Measurements from ENCODE around the gene JADE2.
"Not testable (repeated sequence)": the region's sequence is repeated elsewhere in the genome, so short reads cannot be mapped to it uniquely, and the experiment has no call there.

Gene JADE2

GRCh38 chr5:134508521-134509195 is 16.8 kb upstream of the JADE2 start:
- DNase-seq, result no peak

GRCh38 chr5:134509308-134510040 is 16.0 kb upstream of the JADE2 start:
- peak; percentile 49 for DNase-seq

DNA sequence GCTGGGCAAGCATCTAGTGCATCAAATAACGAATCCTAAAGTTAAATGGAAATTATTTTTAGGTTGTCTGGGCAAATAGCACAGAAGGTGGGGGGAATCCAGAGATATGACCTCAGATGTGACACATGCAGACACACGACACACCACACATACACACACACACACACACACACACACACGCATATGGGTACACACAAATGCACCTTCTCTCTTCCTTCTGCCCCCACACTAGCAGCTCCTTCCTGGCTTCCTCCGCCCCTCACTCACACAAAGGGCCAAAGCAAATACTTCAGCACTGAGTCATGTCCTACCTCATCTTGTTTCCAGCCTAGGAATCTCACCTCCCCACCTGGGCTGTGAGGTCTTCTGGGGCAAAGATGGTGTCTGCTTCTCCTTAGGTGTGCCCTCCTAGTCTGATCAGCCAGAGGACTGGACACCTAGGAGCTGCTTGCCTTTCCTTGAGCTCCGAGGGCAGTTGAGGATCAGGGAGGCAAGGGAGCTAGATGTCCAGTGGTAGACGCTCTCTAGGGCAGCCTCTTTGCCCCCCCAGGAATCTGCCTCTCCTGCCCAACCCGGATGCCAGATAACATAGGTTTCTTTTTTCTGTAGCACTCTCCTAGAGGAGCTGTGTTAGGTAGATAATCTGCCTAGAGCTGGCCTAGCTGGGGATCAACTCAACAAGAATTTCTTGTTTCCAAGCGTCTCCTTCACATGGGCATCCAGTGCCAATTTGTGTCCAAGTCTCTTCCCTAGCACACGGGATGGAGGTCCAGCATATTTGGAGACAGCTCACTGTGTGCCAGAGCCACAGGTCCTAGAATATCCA is 14.3 kb upstream of the JADE2 start:
- peak; percentile 11 for DNase-seq

DNA sequence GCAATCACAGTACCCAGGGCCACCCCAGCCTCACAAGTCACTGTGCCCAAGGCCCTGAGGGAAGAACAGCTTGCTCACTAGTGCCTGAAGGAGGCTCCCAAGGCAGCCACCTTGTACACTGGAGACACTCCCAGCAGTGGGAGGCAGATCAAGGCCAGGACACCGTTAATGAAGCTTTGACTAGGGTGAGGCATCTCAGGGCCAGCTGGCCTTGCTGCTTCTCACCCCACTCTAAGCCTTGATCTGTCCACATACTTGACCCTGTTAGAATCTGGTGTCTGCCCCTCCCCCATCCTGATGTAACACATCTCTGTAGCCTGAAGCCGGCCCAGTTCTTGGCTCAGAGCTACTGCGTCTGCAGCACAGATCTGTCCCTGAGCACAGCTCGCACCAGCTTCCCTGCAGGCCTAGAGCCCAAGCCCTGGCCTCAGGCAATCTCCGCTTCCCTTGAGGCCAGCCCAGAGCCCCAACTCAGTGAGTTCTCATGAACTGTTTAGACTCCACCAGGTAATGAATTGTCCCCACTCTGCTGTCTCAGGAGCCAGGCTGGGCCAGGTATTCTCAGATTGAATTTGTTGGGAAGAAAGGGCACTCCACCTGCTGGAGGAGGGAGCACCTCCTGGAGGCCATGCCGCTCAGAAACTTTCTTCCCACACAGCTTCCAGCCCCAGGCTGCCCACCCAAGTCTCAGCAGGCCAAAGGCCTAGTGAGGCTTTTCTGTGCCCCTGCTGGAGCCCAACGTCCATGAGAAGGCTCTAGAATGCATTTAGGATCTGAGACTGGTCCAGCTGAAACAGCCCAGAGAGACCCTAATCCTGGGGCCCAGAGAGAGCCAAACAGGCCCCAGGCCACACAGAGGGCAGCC is 13.4 kb upstream of the JADE2 start:
- DNase-seq, result no peak

DNA sequence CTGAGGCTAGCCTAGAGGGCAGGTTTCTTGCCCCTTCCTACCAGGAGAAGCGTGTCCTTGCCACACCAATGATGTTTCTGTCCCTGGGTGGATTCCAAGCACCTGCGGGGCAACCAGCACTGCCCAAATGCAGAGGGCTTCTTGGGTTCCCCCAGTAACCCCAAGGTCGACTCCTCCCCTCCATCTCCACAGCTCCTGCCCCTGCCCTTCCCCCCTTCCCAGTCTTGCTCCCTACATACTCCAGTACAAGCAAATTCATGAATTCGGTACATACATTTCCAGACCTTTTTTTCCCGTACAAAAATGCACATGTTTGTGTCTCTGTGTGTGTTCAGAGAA is 12.8 kb upstream of the JADE2 start:
- DNase-seq, result no peak

DNA sequence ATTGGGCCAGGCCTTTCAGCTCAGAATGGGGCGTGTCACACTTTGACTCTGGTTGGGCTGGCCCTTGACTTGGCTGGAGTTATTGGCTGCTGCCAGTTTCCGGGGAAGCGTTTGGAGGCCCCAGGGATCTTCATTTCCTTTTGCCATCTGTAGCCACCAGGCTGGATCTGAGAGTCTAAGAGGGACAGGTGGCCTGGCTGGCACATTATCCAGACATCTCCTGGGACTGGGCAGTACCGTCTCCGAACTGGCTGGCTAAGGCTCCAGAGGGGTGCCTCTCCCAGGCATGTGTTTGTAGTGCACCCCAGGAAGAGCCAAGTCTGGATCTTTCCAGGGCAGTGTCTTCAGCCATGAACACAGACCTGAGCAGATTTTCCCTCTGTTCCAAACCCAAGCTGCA is 9.7 kb upstream of the JADE2 start:
- no peak for DNase-seq

GRCh38 chr5:134516984-134517383 is 8.5 kb upstream of the JADE2 start:
- not testable (repeated sequence) for DNase-seq

GRCh38 chr5:134517553-134517952 is 7.9 kb upstream of the JADE2 start:
- DNase-seq, result no peak

DNA sequence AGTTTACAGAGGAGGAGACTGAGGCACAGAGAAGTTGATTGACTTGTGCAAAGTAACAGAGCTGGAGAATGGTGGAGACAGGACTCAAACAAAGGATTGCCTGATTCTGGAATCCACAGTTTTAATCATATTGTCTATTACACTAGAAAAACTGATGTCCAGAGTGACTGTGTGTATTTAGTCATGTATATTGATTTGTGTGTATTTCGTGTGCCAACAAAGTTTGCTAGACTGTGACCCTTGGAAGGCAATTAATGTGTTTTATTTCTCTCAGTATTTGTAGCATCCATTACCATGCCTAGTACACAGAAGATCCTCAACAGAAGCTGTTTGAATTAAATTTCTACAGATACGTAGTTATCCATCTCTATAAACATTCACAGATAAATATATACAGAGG is 5.5 kb upstream of the JADE2 start:
- no peak for DNase-seq

DNA sequence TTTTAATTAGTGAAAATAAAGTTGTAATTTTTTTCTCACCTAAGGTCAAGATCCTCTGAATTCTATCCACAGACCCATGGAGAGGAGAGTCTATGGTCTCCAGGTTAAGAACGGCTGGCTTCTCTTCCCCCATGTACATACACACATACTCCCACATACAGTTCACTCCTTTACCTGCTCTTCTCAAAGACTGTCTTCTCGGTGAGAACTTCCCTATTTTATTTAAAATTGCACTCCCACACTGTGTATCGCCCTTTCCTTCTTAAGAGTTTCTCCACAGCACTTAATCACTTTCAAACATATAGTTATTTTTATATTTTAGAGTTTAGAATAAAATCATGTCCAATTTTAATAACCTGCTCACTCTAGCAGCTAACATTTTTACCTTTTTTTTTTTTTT is 3.6 kb upstream of the JADE2 start:
- peak; percentile 11 for DNase-seq

- DNase-seq, result no peak
Observed at GRCh38 chr5:134523543-134524271, 1.8 kb upstream of the JADE2 start.

DNA sequence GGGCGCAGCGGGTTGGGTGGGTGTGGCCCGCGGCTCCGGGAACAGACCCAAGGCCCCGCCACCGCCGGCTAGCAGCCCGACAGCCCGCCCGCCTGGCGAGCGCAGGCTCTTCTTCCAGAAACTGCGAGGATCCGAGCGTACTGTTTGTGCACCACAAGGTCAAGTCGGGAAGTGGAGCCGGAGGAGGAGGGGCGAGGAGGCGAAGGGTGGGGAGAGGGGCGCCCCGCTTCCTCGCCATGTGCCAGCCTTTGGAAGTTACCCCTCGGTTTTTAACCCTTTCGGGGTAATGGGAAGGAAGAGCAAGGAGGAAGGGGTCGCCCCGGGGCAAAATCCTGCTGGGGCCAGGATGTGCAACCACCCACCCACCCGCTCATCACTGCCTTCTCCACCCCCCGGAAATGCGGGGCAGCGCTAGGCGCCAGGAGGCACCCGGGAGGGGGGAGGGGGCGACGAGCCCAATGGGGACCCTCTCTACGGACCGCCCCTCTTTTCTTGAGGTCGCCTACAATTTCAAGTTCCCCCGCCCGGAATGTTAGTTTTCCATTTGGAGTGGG is 1.1 kb upstream of the JADE2 start:
- peak; percentile 39 for DNase-seq

DNA sequence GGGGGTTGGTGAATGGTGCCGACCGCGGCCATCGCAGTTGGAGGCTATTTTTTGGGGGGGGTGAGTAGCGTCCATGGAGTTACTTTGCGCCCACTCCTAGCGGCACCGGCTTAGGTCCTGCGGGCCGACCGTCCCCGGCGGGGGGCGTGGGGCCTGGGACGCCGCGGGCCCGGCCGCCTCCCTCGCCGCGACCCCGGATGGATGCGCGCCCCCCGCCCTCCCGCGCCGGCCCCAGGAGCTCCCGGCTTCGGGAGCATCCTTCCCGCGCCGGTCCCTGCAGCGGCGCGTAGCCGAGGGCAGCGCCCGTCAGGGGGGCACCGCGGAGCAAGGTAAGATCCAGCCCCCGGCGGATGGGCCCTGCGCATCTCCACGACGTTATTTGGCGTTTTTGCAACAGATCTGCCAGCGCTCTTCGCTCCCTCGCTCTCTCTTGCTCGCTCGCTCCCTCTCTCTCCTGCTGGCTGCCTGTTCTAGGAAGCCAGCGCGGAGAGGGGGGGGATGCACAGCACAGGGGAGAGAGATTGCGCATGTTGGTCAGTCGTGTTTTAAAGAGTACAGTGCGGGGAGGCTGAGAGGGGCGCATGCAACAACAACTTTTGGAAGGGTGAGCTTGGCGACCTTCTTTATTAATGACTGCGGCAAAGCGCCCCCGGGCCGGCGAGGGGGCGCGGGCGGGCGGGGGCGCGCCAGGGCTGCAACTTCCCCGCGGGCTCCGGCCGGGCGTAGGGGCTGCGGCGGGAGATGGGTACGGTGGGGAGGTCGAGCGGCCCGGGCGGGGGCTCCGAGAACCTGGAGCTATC is 413 bp downstream of the JADE2 start:
- peak; percentile 48 for DNase-seq

DNA sequence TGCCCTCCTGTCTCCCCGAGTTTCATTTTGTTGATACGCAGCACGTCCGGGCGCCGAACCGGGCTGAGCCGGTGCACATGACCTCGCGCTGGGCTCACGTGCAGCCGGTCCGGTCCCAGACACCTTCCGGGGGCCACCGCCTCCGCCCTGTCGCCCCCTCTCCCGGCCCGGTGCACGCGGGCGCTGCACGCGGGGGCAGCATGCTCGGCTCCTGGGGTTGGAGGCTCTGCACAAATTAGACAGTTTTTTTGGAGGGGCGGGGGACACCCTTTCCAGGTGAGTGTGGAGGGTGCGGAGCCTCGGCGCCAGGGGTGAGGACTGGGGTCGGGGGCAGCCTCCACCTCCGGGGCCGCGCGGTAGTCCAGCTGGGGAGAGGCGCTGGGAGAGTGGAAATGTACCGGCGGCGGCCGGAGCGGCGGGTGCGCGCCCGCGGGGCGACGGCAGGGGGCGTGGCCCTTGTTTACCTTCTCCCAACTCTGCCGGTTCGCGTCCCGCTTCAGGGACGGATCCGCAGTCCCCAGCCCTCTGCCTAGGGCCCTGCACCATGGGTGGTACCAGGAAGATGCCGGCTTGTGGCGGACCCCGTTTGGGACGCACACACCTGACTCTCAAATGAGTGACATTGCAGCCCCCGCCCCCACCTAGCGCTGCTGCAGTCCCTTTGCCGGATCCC is 1.1 kb downstream of the JADE2 start:
- peak; percentile 74 for DNase-seq

DNA sequence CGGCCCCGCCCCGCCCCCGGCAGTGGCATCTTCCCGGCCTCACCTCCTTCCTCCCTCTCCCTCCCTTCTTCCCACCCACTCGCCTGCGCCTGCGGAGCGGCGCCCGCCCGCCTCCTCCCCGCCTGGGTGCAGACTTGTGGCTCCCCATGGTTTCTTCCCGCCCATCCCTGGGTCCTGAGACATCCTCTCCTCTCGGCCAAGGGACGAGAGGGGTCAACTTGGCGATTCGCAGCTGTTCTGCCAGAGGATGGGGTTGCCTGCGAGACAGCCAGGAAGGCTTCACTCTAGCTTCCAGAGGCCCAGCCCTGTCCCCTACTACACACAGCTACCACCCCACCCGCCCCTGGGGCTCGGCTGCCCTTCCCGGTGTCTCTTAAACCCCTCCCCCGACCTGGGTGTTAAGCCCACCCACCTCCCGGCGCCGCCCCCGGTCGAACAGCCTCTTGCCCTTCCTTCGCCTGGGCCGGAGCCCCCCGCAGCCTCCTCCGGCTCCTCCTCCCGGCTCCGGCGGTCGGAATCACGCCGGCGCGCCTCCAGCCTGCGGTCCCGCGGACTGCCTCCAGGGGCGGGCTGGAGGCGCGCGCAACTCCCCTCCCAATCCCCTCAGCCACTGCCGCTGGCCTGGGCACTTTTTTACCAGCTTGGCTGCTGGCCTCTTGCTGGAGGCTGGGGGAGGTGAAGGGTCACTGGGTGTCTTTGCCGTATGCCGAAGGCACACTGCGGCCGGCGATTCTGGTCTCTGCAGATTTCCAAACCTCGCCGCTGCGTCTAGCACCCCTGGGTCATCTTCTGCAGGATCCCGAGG is 1.9 kb downstream of the JADE2 start:
- DNase-seq, result peak; percentile 79

DNA sequence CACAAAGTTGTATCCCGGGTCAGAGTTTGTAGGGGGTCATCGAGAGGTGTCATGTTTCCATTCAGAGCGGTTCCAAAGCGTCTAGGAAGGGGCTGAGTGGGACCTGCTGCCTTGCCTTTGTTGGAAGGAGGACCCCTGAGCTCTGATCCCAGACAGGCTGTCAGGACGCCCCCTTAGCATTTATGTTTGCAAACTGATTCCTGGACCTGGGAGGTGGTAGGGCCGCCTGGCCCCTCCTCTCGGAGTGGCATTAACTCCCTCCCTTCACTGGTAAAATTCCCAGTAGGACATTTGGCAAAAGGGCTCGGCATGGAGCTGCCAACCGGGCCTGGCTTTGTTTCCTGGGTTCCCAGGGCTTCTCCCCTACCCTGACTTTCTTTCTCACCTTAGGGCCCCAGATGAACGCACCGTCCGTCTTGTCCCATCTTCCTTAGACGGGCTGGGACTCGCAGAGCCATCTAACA is 2.5 kb downstream of the JADE2 start:
- DNase-seq, result no peak

GRCh38 chr5:134528556-134528955 is 3.1 kb downstream of the JADE2 start:
- no peak for DNase-seq

DNA sequence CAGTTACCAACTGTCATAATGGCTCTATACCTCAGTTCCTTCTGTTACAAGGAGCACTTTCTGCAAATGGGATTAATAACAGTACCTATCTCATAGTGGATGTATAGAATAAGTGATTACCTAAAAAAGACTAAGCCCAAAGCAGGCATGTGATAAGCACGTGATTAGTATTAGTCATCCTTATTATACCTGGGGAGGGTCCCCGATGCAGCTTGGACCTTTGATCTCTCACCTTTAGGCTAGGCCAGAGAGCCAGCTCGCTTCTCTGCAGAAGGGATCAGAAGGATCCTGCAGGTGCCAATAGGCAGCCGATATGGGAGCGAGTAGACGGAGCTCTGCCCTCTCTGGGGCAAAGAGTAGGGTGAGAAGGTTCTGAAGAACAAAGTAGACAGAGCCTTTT is 4.0 kb downstream of the JADE2 start:
- DNase-seq, result no peak

DNA sequence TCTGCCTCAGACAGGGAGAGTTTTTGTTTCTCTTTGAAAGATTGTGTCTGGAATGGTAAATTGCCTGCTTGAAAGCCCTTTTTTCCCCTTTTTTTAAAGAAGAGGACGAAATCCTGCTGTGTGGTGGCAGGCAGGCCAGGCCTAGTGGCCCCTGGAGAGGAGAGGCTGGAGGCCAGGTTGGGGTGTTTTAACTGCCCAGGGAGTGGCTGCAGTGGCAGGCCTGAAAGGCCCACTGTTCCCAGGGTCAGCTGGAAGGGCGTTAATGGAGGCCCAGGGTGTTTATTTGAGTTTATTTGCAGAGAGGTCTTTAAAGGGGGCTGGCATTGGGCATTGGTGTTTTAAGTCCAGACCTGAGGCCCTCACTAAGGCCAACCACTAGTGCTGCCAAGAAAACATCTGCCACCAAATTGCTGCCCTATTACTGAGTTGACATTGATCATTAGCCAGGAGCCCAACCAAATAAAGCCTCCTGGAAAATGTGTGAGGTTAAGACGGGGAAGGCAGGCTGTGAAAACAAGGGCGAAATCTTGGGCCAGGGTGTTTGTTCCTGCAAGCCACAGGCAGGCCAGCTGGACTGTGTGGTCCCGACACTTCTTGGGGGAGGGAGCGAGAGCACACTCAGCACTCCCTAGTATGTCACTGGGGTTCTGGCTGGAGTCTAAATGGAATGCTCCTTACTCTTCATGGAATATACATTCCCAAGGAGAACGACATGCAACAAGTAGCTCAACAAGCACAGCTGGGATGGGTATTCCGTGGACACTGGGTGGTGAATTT is 5.0 kb downstream of the JADE2 start:
- DNase-seq, result no peak

Measured in suppressor macrophage treated with lipopolysaccharide for 4 hours (primary cell).